SH-SY5Y (cell line): Measurements from ENCODE around the gene ZNF774.

Experiments
- GATA2 ChIP-seq: IDR thresholded peaks from 2 replicates; pipeline ENCODE4 v1.6.1; 2011; ENCODE audit warnings: mild to moderate bottlenecking, low read depth, low read length
- GATA3 ChIP-seq: IDR thresholded peaks from 2 replicates; pipeline ENCODE4 v1.6.1; 2011; ENCODE audit warnings: low read depth, mild to moderate bottlenecking, low read length, moderate library complexity

DNA sequence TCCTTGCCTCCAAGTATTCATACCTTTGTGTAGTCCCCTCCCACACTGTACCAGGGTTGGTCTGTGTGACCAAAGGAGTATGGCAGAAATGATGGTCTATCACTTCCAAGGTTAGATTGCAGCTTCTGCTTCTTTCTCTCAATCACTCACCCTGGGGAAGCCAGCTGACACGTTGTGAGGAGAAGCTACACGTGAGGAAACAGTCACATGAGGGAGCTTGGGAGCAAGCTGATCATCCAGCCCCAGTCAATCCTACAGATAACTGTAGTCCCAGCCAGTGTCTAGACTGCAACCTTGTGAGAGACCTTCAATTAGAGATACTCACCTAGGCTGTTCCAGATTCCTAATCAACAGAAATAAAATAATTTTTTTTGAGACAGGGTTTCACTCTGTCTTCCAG, 6.2 kb upstream of the ZNF774 start:
- TF ChIP-seq GATA3 (no peak), GATA2 (no peak)
